HepG2 (cell line): ENCODE results near the gene KCNK7. TPM values are rescaled to one million over a fixed set of nuclear protein-coding genes. Genes with fewer than 3 reads are reported as not detected.
A peak's percentile ranks its signal among the peaks of the same experiment; 100 is the strongest.

ENCODE experiments used
- DDIT3 ChIP-seq: sonication (generic); formaldehyde crosslinking; IDR thresholded peaks from 2 replicates; pipeline ENCODE4 v1.4.0; 2020; ENCODE audit warnings: mild to moderate bottlenecking, missing genetic modification reagents
- HINFP ChIP-seq: sonication (generic); formaldehyde crosslinking; IDR thresholded peaks from 2 replicates; pipeline ENCODE4 v1.4.0; 2020; ENCODE audit warnings: low read depth, mild to moderate bottlenecking, missing genetic modification reagents
- HNF1A ChIP-seq, 2 experiments: sonication (generic) in 1 of 2; formaldehyde crosslinking in 1 of 2; IDR thresholded peaks; 2 replicates each; pipeline versions ENCODE4 v1.4.0 to v1.6.1; 2016 to 2020; ENCODE audit warnings: borderline replicate concordance in 1 of 2, low read depth in 1 of 2, mild to moderate bottlenecking in 1 of 2, missing genetic modification reagents in 1 of 2
- MED1 ChIP-seq: sonication (generic); formaldehyde crosslinking; IDR thresholded peaks from 2 replicates; pipeline ENCODE4 v1.4.0; 2020; ENCODE audit warnings: missing genetic modification reagents
- MNT ChIP-seq: fragments of 450-650 bp; IDR thresholded peaks from 2 replicates; pipeline ENCODE4 v1.6.1; 2016
- MZF1 ChIP-seq: sonication (generic); formaldehyde crosslinking; IDR thresholded peaks from 2 replicates; pipeline ENCODE4 v1.8.1; 2023; ENCODE audit warnings: mild to moderate bottlenecking, missing genetic modification reagents, borderline replicate concordance
- PREB ChIP-seq: sonication (generic); formaldehyde crosslinking; IDR thresholded peaks from 2 replicates; pipeline ENCODE4 v1.4.0; 2020; ENCODE audit warnings: missing genetic modification reagents
- ZBTB8A ChIP-seq: sonication (generic); formaldehyde crosslinking; IDR thresholded peaks from 2 replicates; pipeline ENCODE4 v1.4.0; 2020; ENCODE audit warnings: mild to moderate bottlenecking, low read depth, missing genetic modification reagents, borderline replicate concordance
- ZNF160 ChIP-seq: sonication (generic); formaldehyde crosslinking; IDR thresholded peaks from 2 replicates; pipeline ENCODE4 v1.8.0; 2022; ENCODE audit warnings: mild to moderate bottlenecking, inconsistent platforms, missing genetic modification reagents
- polyA plus RNA-seq, 8 experiments: library from polyadenylated mRNA; depleted of rRNA in 3 of 8; stranded (reverse) in 7 of 8; unstranded in 1 of 8; fragments of >200 nt; fragmentation: Illumina TruSeq in 4 of 8; extraction: Trizol in 4 of 8; gene quantifications; 2 replicates each; pipeline versions ENCODE4 v1.2.1 to v1.2.3, GENCODE V29; 2011 to 2016; ENCODE audit warnings: low read depth in 4 of 8, missing spikeins in 1 of 8, mixed read lengths in 1 of 8; ENCODE audit not compliant: insufficient read depth in 1 of 8
- total RNA-seq, 5 experiments: library from RNA; depleted of rRNA; stranded (reverse); fragments of >200 nt; fragmentation: Illumina TruSeq; extraction: Trizol; gene quantifications; 2 replicates each; pipeline ENCODE4 v1.2.3, GENCODE V29; 2016; ENCODE audit warnings: low read depth in 1 of 5
- TF ChIP-seq, protein P1 (sequence below): sonication (generic); formaldehyde crosslinking; IDR thresholded peaks from 2 replicates; pipeline ENCODE4 v1.9.0; 2021; ENCODE audit warnings: missing genetic modification reagents, borderline replicate concordance
- TF ChIP-seq, protein P2 (sequence below): fragments of 450-650 bp; IDR thresholded peaks from 2 replicates; pipeline ENCODE4 v1.6.1; 2017
- TF ChIP-seq, protein P3 (sequence below): sonication (generic); formaldehyde crosslinking; IDR thresholded peaks from 2 replicates; pipeline ENCODE4 v1.4.0; 2020; ENCODE audit warnings: missing genetic modification reagents

Gene KCNK7
- total and polyA plus RNA-seq, 2 of the 13 experiments (the other 11 are each of a cell fraction or from before 2014, with no cell fraction given), result 0.11 TPM; not detected in 1

DNA sequence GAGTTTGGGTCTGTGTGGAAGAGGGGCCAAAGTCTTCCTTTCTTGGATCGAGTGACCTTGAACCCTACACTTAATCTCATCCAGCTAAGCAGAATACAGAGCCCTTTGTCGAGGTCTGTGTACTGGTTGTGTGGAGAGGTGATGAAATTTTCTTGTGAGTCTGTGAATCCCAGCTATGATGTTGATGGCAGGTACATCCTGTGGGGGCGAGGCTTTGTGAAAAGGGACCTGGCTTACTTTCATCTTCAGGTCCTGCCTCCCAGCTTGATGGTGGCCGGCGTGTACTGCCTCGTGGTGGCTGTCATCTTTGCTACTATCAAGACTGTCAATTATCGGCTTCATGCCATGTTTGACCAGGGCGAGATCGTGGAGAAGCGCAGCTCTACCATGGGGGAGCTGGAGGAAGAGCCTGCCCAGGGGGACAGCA is 21.0 kb upstream of the KCNK7 start (continued):
- TF ChIP-seq, protein P1, sequence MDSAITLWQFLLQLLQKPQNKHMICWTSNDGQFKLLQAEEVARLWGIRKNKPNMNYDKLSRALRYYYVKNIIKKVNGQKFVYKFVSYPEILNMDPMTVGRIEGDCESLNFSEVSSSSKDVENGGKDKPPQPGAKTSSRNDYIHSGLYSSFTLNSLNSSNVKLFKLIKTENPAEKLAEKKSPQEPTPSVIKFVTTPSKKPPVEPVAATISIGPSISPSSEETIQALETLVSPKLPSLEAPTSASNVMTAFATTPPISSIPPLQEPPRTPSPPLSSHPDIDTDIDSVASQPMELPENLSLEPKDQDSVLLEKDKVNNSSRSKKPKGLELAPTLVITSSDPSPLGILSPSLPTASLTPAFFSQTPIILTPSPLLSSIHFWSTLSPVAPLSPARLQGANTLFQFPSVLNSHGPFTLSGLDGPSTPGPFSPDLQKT (CRISPR knock-in tag), result no peak
- peak; percentile 31; the same call in 1 of the 2 replicates for TF ChIP-seq MED1 (CRISPR knock-in tag)
- TF ChIP-seq, protein P2, sequence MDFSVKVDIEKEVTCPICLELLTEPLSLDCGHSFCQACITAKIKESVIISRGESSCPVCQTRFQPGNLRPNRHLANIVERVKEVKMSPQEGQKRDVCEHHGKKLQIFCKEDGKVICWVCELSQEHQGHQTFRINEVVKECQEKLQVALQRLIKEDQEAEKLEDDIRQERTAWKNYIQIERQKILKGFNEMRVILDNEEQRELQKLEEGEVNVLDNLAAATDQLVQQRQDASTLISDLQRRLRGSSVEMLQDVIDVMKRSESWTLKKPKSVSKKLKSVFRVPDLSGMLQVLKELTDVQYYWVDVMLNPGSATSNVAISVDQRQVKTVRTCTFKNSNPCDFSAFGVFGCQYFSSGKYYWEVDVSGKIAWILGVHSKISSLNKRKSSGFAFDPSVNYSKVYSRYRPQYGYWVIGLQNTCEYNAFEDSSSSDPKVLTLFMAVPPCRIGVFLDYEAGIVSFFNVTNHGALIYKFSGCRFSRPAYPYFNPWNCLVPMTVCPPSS, result no peak
- no peak for TF ChIP-seq PREB (CRISPR knock-in tag)
- no peak for TF ChIP-seq DDIT3
- TF ChIP-seq HINFP (CRISPR knock-in tag), result no peak
- no peak for TF ChIP-seq ZBTB8A
- no peak for TF ChIP-seq MZF1 (CRISPR knock-in tag)
- TF ChIP-seq, protein P3, sequence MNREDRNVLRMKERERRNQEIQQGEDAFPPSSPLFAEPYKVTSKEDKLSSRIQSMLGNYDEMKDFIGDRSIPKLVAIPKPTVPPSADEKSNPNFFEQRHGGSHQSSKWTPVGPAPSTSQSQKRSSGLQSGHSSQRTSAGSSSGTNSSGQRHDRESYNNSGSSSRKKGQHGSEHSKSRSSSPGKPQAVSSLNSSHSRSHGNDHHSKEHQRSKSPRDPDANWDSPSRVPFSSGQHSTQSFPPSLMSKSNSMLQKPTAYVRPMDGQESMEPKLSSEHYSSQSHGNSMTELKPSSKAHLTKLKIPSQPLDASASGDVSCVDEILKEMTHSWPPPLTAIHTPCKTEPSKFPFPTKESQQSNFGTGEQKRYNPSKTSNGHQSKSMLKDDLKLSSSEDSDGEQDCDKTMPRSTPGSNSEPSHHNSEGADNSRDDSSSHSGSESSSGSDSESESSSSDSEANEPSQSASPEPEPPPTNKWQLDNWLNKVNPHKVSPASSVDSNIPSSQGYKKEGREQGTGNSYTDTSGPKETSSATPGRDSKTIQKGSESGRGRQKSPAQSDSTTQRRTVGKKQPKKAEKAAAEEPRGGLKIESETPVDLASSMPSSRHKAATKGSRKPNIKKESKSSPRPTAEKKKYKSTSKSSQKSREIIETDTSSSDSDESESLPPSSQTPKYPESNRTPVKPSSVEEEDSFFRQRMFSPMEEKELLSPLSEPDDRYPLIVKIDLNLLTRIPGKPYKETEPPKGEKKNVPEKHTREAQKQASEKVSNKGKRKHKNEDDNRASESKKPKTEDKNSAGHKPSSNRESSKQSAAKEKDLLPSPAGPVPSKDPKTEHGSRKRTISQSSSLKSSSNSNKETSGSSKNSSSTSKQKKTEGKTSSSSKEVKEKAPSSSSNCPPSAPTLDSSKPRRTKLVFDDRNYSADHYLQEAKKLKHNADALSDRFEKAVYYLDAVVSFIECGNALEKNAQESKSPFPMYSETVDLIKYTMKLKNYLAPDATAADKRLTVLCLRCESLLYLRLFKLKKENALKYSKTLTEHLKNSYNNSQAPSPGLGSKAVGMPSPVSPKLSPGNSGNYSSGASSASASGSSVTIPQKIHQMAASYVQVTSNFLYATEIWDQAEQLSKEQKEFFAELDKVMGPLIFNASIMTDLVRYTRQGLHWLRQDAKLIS, result no peak
- TF ChIP-seq MNT, result peak; percentile 37; the same call in 1 of the 2 replicates
- TF ChIP-seq HNF1A (IDR thresholded peaks at IDR 0.05; ENCODE audit: low read depth), result no peak
- no peak for TF ChIP-seq HNF1A (CRISPR knock-in tag; IDR thresholded peaks at IDR 0.05; ENCODE audit: borderline replicate concordance)
- TF ChIP-seq ZNF160 (CRISPR knock-in tag), result no peak
